GM13977 (cell line): ENCODE data around the gene SEMA7A.

Experiments used
- DNase-seq: peaks from one replicate; pipeline ENCODE4 v3.0.0; 2012; ENCODE audit warnings: low spot score
- in situ Hi-C: fragments of 300-500 bp; cut with MboI; formaldehyde crosslinking; loops from one replicate; pipeline ENCODE4 v1.12.0; 2022; ENCODE audit warnings: low sequenced_read_pairs, low pct_unique_long_range_greater_than_20kb, mixed read lengths, inconsistent platforms; ENCODE audit not compliant: unreplicated experiment
- TF ChIP-seq, protein P1 (sequence below): IDR thresholded peaks from 2 replicates; pipeline ENCODE4 v1.5.1; 2012; ENCODE audit warnings: mild to moderate bottlenecking, control low read depth; ENCODE audit not compliant: insufficient read depth; ENCODE audit errors: extremely low read depth, missing control alignments

SEMA7A gene

DNA sequence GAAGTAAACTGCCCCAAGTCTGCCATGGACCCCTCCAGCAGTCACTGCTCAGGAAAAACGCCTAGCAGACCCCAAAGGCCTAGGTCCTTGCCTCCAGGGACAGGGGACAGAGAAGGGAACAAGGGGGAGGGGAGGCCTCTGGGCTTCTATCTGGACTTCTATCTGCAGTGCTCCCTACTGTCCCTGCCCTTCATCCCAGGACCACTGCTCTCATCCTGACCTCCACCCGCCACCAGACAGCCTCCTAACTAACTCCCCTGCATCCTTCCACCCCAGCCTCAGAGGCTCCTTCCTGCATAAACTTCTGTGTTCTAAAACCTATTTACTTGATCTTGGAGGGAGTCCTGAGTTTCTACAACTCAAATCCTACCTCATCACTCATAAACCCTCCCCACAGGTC, 25.4 kb downstream of the SEMA7A start:
- no peak for DNase-seq
- in situ Hi-C loops = no loop called here
- TF ChIP-seq, protein P1, sequence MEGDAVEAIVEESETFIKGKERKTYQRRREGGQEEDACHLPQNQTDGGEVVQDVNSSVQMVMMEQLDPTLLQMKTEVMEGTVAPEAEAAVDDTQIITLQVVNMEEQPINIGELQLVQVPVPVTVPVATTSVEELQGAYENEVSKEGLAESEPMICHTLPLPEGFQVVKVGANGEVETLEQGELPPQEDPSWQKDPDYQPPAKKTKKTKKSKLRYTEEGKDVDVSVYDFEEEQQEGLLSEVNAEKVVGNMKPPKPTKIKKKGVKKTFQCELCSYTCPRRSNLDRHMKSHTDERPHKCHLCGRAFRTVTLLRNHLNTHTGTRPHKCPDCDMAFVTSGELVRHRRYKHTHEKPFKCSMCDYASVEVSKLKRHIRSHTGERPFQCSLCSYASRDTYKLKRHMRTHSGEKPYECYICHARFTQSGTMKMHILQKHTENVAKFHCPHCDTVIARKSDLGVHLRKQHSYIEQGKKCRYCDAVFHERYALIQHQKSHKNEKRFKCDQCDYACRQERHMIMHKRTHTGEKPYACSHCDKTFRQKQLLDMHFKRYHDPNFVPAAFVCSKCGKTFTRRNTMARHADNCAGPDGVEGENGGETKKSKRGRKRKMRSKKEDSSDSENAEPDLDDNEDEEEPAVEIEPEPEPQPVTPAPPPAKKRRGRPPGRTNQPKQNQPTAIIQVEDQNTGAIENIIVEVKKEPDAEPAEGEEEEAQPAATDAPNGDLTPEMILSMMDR = no peak

DNA sequence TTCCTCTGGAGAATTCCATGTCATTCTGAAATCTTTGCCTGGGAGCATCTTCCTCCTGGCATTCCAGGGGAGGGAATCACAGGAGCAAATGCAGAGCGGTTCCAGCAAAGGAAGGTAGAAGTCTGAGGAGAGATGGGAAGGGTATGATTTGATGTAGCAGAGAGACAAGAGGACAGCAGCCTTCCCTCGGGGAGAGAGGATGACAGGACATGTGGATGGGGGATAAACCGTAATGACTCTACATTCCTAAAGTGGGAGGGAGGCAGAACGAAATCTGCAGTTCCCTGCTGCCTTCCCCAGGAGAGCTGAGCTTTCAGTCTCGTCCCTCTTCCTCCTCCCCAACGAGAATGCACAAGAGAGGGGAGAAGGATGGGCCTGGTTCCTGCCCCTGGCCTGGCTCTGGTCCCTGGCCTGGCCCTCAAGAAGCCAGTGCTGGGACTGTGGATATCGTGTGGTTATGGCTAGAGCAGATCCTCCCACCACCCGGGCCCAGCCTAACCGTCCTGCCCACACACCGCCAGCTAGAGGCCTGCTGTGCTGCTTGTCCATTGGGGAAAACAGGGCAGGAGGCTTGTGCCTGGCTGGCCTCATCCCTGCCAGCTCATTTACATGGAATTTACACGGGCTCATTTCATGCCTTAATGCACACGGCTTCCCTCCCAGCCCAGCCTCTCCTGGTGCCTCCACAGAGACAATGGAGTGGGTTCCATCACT, 26.6 kb downstream of the SEMA7A start:
- TF ChIP-seq, protein P1 = no peak
- in situ Hi-C loops = no loop called here
- no peak for DNase-seq

DNA sequence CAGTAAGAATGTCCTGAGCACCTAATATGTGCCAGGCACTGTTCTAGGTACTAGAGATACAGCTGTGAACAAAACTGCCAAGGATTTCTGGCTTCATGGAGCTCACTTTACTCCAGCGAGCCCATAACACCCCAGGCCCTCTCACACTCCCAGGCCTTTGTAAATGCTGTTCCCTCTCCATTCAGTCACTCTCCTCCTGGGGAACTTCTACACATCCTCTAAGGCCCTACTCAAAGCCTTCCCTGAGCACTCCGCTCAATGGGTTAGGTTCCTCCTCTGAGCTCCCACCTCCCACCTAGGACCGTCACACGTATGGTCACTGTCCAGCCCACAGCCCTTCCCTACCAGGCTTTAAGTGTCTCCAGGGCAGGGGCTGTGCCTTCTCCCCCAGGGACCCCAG, 27.2 kb downstream of the SEMA7A start:
- no peak for DNase-seq
- TF ChIP-seq, protein P1 = no peak
- in situ Hi-C loops = no loop called here

DNA sequence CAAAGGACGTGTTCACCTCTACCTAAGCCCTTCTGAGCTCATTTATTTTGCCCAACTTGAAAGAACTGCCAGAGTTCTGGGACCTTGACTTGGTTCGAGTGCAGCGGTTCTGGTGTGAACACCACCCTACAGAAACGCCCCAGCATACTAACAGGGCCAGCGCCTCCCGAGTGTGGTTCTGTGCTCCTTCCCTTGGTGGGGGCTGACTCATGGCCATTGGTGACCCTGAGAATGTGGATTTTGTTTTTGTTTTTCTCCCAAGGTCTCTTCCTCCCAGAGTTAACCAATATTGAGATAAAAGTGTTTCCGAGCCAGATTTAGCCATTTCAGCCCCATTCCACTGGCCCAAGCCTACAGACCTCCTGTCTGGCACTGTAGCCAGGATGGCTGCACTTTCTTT, 27.9 kb downstream of the SEMA7A start:
- in situ Hi-C loops = no loop called here
- TF ChIP-seq, protein P1 = no peak
- DNase-seq = no peak

DNA sequence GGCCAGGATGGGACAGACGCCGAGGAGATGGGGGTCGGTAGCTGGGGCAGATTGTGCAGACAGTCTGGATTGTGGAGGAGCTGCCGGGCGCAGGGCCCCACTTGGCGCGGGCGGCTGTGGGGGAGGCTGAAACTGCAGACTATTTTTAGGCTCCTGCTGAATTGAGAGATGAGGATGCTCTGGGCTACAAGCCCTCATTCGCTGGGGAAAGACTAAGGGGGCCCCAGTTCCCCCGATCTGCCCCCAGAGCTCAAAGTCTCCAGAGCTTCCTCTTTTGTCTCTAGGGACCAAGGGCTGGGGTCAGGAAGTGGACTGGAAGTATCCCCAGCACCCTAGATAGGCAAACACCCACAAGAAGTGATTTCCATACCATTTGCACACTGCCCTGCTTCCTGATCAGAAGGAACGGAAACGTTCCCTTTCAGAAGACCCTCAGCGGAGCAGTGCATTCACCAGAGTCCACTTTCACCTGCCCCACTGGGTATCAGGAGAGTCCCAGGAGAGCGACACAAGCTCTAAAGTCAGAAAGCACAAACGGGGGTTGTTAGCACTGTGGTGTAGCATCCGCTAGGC, 29.7 kb downstream of the SEMA7A start:
- TF ChIP-seq, protein P1 = no peak
- in situ Hi-C loops = no loop called here
- DNase-seq = peak; percentile 73

DNA sequence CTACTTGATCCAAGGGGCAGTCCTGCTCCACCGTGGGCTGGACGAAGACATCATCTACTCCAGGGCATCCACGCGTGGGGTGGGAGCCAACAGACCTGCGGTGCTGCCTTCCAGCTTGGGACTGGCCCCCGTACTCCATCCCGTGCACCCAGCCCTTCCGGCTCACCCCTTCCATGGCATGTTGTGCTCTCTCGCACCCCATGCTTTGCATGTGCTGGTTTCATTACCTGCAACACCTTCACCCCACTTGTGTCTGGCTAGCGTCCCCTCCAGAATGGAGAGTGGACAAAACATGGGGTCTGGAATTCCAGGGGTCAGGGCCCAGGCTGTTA, 30.2 kb downstream of the SEMA7A start:
- TF ChIP-seq, protein P1 = no peak
- in situ Hi-C loops = no loop called here
- DNase-seq = no peak
